DOHH2 (cell line): ENCODE measurements around the gene TM6SF1.
"Not testable (repeated sequence)": the region's sequence is repeated elsewhere in the genome, so short reads cannot be mapped to it uniquely, and the experiment has no call there.

Source experiments
- H3F3A ChIP-seq: fragments of 200-600 bp; sonication (generic), shearing (Covaris generic); 2 replicates; pipeline ENCODE4 v1.6.0; 2016; ENCODE audit warnings: antibody characterized with exemption, mild to moderate bottlenecking; ENCODE audit not compliant: control insufficient read depth, insufficient read depth
- H3K27ac ChIP-seq: fragments of 200-600 bp; sonication (generic); 2 replicates; pipeline ENCODE4 v1.5.1; 2014; ENCODE audit warnings: low read depth, mild to moderate bottlenecking, low read length, moderate library complexity
- H3K27me3 ChIP-seq: fragments of 200-600 bp; sonication (generic); 2 replicates; pipeline ENCODE4 v1.6.1; 2014; ENCODE audit warnings: mild to moderate bottlenecking, low read length, mixed read lengths; ENCODE audit not compliant: control insufficient read depth
- H3K36me3 ChIP-seq: fragments of 200-600 bp; sonication (generic); 2 replicates; pipeline ENCODE4 v1.6.1; 2014; ENCODE audit warnings: mild to moderate bottlenecking, low read length, moderate library complexity, mixed read lengths; ENCODE audit not compliant: control insufficient read depth
- H3K4me1 ChIP-seq: fragments of 200-600 bp; sonication (generic); 2 replicates; pipeline ENCODE4 v1.6.1; 2014; ENCODE audit warnings: mild to moderate bottlenecking, low read length, mixed read lengths; ENCODE audit not compliant: control insufficient read depth
- H3K4me2 ChIP-seq: fragments of 200-600 bp; sonication (generic); 2 replicates; pipeline ENCODE4 v1.6.0; 2014; ENCODE audit warnings: mild to moderate bottlenecking, low read length, moderate library complexity
- H3K4me3 ChIP-seq: fragments of 200-600 bp; sonication (generic); 2 replicates; pipeline ENCODE4 v1.5.1; 2014; ENCODE audit warnings: mild to moderate bottlenecking, low read length, mixed read lengths
- H3K79me2 ChIP-seq: fragments of 200-600 bp; sonication (generic); 2 replicates; pipeline ENCODE4 v1.6.1; 2014; ENCODE audit warnings: mild to moderate bottlenecking, low read length, mixed read lengths; ENCODE audit not compliant: control insufficient read depth
- H3K9me2 ChIP-seq: fragments of 200-600 bp; sonication (generic); replicated peaks from 2 replicates; pipeline ENCODE4 v1.6.1; 2014; ENCODE audit warnings: mild to moderate bottlenecking, low read length, mixed read lengths; ENCODE audit not compliant: control insufficient read depth
- H3K9me3 ChIP-seq: fragments of 200-600 bp; sonication (generic); 2 replicates; pipeline ENCODE4 v1.6.1; 2014; ENCODE audit warnings: antibody characterized with exemption, low read length, mixed read lengths; ENCODE audit not compliant: control insufficient read depth, insufficient read depth
- H4K20me1 ChIP-seq: fragments of 200-600 bp; sonication (generic); 2 replicates; pipeline ENCODE4 v1.6.0; 2014; ENCODE audit warnings: low read depth, mild to moderate bottlenecking, antibody characterized with exemption, low read length, moderate library complexity; ENCODE audit not compliant: control insufficient read depth, insufficient read depth
- EZH2phosphoT487 ChIP-seq: fragments of 200-600 bp; sonication (generic); IDR thresholded peaks from 2 replicates; pipeline ENCODE4 v1.6.1; 2017; ENCODE audit warnings: borderline replicate concordance, mild to moderate bottlenecking, antibody characterized with exemption, low read length, moderate library complexity, mixed read lengths
- TF ChIP-seq, protein P1 (sequence below): fragments of 200-600 bp; sonication (generic); IDR thresholded peaks from one replicate; pipeline ENCODE4 v1.5.1; 2014; ENCODE audit warnings: antibody characterized with exemption, mild to moderate bottlenecking, low read depth, low read length; ENCODE audit not compliant: poor library complexity, severe bottlenecking

The TM6SF1 gene

GRCh38 chr15:83166218-83166617, 58.8 kb downstream of the TM6SF1 start:
- TF ChIP-seq, protein P1, sequence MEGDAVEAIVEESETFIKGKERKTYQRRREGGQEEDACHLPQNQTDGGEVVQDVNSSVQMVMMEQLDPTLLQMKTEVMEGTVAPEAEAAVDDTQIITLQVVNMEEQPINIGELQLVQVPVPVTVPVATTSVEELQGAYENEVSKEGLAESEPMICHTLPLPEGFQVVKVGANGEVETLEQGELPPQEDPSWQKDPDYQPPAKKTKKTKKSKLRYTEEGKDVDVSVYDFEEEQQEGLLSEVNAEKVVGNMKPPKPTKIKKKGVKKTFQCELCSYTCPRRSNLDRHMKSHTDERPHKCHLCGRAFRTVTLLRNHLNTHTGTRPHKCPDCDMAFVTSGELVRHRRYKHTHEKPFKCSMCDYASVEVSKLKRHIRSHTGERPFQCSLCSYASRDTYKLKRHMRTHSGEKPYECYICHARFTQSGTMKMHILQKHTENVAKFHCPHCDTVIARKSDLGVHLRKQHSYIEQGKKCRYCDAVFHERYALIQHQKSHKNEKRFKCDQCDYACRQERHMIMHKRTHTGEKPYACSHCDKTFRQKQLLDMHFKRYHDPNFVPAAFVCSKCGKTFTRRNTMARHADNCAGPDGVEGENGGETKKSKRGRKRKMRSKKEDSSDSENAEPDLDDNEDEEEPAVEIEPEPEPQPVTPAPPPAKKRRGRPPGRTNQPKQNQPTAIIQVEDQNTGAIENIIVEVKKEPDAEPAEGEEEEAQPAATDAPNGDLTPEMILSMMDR, result no peak
- no peak for TF ChIP-seq EZH2phosphoT487
- no peaks in the 10 kb centered on the region for H3F3A ChIP-seq
- H3K9me3 ChIP-seq, result no peaks in the 10 kb centered on the region
- H3K4me3 ChIP-seq, result no peak overlapping the region
- H3K79me2 ChIP-seq, result no peaks in the 10 kb centered on the region
- no peaks in the 10 kb centered on the region for H3K36me3 ChIP-seq
- no peaks in the 10 kb centered on the region for H3K4me1 ChIP-seq
- no peaks in the 10 kb centered on the region for H4K20me1 ChIP-seq
- H3K27ac ChIP-seq, result no peak overlapping the region
- no peaks in the 10 kb centered on the region for H3K9me2 ChIP-seq
- H3K4me2 ChIP-seq, result no peak overlapping the region
- H3K27me3 ChIP-seq, result no peaks in the 10 kb centered on the region

DNA sequence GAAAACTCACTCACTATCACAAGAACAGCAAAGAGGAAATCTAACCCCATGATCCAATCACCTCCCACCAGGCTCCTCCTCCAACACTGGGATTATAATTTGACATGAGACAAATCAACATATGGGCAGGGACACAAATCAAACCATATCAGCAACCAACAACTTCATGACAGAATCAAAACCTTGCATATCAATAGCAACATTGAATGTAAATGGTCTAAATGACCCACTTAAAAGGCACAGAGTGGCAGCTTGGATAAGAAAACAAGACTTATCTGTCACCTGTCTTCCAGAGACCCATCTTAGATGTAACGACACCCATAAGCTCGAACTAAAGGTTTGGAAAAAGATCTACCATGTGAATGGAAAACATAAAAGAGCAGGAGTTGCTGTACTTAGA, 59.4 kb downstream of the TM6SF1 start:
- Histone ChIP-seq H3K4me2 (no peak overlapping the region), H3K9me2 (no peaks in the 10 kb centered on the region), H4K20me1 (no peaks in the 10 kb centered on the region), H3K4me3 (no peak overlapping the region), H3F3A (no peaks in the 10 kb centered on the region), H3K9me3 (no peaks in the 10 kb centered on the region), H3K27me3 (no peaks in the 10 kb centered on the region), H3K27ac (no peak overlapping the region), H3K36me3 (no peaks in the 10 kb centered on the region), H3K4me1 (no peaks in the 10 kb centered on the region), H3K79me2 (no peaks in the 10 kb centered on the region)
- no peak for TF ChIP-seq EZH2phosphoT487
- TF ChIP-seq, protein P1, result no peak

DNA sequence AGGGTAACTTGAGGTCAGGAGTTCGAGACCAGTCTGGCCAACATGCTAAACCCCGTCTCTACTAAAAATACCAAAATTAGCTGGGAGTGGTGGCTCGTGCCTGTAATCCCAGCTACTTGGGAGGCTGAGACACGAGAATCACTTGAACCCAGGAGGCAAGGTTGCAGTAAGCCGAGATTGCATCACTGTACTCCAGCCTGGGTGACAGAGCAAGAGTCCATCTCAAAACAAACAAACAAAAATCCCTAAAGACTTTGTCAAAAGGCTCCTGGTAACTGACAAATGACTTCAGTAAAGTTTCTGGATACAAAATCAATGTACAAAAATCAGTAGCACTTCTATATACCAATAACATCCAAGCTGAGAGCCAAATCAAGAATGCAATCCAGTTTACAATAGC, 62.1 kb downstream of the TM6SF1 start:
- not testable (repeated sequence) for H4K20me1 ChIP-seq, H3K9me2 ChIP-seq, H3F3A ChIP-seq, H3K4me2 ChIP-seq, H3K27ac ChIP-seq, H3K9me3 ChIP-seq, H3K27me3 ChIP-seq, H3K4me1 ChIP-seq, H3K79me2 ChIP-seq, H3K4me3 ChIP-seq, H3K36me3 ChIP-seq

GRCh38 chr15:83170474-83171165, 63.2 kb downstream of the TM6SF1 start:
- H3K36me3 ChIP-seq, result no peaks in the 10 kb centered on the region
- H3K9me2 ChIP-seq, result no peaks in the 10 kb centered on the region
- no peak overlapping the region for H3K27ac ChIP-seq
- H3K4me1 ChIP-seq, result no peaks in the 10 kb centered on the region
- no peaks in the 10 kb centered on the region for H3K9me3 ChIP-seq
- no peaks in the 10 kb centered on the region for H3K79me2 ChIP-seq
- no peaks in the 10 kb centered on the region for H4K20me1 ChIP-seq
- no peak for TF ChIP-seq EZH2phosphoT487
- H3K4me3 ChIP-seq, result no peak overlapping the region
- H3F3A ChIP-seq, result no peaks in the 10 kb centered on the region
- no peaks in the 10 kb centered on the region for H3K27me3 ChIP-seq
- H3K4me2 ChIP-seq, result no peak overlapping the region
